Epithelial cell of proximal tubule (primary cell): Measurements from ENCODE around the gene PAOX. TPM values are rescaled to one million over a fixed set of nuclear protein-coding genes. Genes with fewer than 3 reads are reported as not detected.

ENCODE experiments used
- DNase-seq: peaks from one replicate; pipeline ENCODE4 v3.0.0-alpha.2; 2011; ENCODE audit warnings: low read depth
- H3K4me3 ChIP-seq: 2 replicates; pipeline ENCODE4 v1.5.1; 2011; ENCODE audit warnings: low read depth, mild to moderate bottlenecking, low read length
- total RNA-seq: library from RNA; depleted of rRNA; stranded (reverse); fragments of >200 nt; gene quantifications from 2 replicates; pipeline ENCODE4 v1.2.3, GENCODE V29; 2015
- TF ChIP-seq, protein P1 (sequence below): conservative IDR thresholded peaks from 2 replicates; pipeline ENCODE4 v1.5.1; 2012; ENCODE audit warnings: low read depth, mild to moderate bottlenecking, low read length

Gene PAOX
- total RNA-seq, 1 donor from 2014 or later = 3.6 TPM

DNA sequence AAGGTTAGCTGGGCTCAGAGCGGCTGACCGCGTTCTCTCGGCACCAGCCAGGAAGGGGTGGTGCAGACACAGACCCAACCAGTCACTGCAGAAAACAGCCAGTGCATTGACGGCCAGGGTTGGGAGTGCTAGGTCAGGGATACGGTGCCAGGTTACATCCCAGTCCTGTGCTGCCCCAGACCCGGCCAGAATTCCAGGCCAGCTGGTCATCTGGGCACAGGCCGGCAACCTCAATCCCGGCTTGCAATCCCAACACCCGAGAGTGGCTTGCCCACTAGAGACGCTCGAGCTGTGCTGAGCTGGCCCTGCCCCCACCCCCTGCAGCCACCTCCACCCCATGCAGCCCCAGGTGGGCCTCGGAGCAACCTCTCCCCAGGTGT lies 28.1 kb upstream of the PAOX start:
- no peak overlapping the region for H3K4me3 ChIP-seq
- TF ChIP-seq, protein P1, sequence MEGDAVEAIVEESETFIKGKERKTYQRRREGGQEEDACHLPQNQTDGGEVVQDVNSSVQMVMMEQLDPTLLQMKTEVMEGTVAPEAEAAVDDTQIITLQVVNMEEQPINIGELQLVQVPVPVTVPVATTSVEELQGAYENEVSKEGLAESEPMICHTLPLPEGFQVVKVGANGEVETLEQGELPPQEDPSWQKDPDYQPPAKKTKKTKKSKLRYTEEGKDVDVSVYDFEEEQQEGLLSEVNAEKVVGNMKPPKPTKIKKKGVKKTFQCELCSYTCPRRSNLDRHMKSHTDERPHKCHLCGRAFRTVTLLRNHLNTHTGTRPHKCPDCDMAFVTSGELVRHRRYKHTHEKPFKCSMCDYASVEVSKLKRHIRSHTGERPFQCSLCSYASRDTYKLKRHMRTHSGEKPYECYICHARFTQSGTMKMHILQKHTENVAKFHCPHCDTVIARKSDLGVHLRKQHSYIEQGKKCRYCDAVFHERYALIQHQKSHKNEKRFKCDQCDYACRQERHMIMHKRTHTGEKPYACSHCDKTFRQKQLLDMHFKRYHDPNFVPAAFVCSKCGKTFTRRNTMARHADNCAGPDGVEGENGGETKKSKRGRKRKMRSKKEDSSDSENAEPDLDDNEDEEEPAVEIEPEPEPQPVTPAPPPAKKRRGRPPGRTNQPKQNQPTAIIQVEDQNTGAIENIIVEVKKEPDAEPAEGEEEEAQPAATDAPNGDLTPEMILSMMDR = no peak

DNA sequence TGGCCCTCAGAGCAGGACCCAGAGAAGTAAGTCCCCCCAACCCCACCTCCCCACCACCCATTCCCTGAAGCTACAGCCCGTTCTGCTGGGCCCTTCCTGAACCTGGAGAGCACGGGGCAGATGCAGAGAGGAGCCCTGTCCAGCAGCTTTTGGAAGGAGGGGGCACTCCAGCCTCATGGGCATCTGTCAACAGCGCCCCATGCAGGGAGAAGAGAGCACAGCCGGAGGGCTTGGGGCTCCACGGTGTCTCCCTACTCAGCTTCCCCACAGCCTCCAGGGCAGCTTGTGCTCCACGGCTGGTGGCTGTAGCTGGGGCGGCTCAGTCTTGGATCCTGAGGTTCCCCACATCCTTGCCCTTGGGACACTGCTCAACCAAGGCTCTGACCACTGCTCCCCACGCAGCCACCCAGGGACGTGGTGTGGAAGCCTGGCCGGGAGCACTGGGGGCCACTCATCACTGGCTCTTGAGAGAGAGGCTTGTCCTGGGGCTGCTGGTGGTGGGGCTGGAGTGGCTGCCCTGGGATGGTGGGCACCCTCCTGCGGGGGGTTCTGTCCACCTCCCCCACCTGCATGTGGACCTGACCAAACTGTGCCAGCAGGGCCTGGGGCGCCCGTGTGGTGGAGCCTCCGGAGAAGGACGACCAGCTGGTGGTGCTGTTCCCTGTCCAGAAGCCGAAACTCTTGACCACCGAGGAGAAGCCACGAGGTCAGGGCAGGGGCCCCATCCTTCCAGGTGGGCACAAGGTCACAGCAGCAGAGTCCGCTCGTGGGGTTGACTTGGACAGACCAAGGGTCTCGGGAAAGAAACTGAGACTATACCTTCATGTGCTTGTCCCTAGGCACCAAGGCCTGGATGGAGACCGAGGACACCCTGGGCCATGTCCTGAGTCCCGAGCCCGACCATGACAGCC lies 27.4 kb upstream of the PAOX start:
- DNase-seq = no peak
- H3K4me3 ChIP-seq = no peak overlapping the region
- TF ChIP-seq, protein P1 = no peak

More for the DNA sequence above, 28.1 kb upstream of the PAOX start:
- DNase-seq = no peak

DNA sequence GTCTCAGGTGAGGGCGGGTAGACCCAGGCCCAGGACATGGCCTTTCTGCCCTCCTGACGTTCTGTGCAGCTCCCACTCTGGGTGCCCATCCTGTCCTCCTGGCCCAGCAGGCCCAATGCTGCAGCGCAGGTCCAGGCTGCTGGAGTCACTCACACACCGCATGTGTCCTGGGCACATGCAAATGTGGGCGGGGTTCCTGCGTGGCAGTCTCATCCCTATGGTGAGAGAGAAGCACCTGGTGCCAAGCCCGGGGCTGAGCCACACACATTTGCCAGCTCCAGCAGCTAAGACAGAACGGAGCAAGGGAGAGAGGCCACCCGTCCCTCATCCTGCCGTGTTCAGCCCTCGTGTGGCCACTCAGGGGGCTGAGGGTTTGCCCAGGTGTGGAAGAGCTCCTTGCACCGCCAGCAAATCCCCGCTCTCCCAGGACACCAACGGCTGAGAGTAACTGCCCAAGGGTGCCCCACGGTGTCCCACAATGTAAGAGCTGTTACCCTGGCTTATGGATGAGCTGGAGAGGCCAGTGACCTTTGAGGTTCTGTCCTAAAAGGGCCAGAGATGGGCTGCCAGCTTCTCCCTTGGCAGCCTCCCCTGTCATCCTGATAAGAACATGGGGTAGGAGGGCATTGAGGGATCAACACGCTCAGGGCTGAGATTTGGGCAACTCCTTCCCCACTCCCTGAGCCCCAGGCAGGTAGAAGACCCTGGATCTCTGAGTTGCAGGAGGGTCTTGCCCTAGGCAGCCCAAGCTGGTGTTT lies 25.7 kb upstream of the PAOX start:
- TF ChIP-seq, protein P1 = no peak
- no peak for DNase-seq

DNA sequence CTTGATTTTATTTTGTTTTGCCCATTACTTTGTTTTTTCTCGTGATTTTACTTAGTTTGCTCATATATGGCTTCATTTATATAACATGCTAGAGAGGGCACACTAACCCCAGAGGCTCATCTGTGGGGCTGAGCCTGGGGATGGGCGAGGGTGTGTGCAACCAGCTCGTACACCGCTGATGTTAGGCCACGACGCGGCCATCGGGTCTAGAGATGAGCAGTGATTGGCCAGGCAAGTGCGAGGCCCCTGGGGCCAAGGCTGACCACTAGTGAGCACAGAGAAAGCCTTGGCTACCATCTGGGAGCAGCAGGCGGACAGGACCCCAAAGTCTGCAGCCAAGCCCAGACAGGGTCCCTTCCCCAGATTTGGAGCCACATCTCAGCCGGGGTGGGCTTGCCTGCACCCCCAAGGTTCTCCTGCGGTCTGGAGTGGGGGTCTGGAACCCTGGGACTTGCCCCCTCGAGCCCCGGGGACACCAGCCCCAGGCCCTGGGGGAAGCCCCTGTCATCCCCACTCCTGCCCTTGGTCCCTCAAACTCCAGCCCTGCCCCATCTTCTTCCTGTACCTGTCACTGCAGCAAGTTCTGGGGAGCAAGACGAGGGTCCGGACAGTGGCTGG lies 25.0 kb upstream of the PAOX start:
- TF ChIP-seq, protein P1 = no peak
- H3K4me3 ChIP-seq = no peak overlapping the region
- DNase-seq = no peak

More for the DNA sequence above, 25.7 kb upstream of the PAOX start:
- H3K4me3 ChIP-seq = no peak overlapping the region

DNA sequence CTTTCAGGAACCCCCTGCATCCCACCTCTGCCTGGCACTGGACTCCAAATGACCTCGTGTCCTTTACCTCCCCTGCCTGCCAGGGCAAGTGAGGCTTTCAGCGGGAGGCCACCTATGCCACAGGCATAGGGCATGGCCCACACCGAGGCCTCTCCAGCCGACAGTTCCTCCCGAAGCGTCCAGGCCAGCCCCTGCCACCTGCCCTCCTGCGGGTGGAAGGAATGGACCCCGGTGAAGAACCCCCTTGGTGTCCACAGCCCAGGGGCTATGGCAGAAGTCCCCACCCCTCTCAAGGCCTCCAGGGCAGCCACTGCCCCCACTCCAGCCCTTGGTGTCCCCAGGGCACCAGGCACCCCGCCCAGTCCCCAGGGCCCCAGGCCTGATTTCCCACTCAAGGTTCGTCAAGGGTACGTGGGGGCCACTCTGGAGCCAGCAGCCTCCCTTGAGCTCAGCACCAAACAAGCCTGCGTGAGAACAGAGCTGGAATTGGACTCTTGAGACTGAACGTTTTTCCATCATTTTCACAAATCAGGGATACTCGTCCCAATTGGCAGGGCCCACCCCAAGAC lies 24.3 kb upstream of the PAOX start:
- DNase-seq = no peak
- TF ChIP-seq, protein P1 = no peak
- H3K4me3 ChIP-seq = no peak overlapping the region

DNA sequence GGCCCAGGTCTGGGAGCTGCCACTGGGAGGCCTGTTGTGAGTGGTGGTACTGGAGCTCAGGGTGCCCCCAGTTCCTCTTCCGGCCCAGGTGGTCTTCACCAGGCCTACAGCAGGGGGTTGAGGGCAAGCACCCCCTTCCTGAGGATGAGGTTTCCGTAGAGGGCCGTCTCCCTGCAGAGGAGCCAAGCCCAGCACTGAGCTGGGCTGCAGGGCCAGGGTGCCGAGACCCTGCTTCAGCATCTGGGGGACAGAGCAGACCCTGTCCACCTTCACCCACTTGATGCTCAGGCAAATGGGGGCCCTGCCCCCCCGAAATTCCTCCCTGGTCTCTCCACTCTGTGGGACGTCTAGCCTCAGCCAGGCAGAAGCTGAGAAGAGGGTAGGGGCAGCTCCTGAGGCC lies 23.8 kb upstream of the PAOX start:
- TF ChIP-seq, protein P1 = no peak

More for the DNA sequence above, 23.8 kb upstream of the PAOX start:
- H3K4me3 ChIP-seq = no peak overlapping the region
- DNase-seq = no peak
